H1 (cell line): ENCODE data around the gene C19orf85. TPM values are rescaled to one million over a fixed set of nuclear protein-coding genes. Genes with fewer than 3 reads are reported as not detected.

ENCODE experiments used
- CBX5 ChIP-seq: fragments of 300-800, 300-1000 bp; sonication (generic); IDR thresholded peaks from 2 replicates; pipeline ENCODE4 v1.7.1; 2016; ENCODE audit warnings: antibody characterized with exemption, low read length, low read depth
- CHD7 ChIP-seq: fragments of 300-600 bp; sonication (generic); IDR thresholded peaks from 2 replicates; pipeline ENCODE4 v1.7.1; 2012; ENCODE audit warnings: low read length, moderate library complexity, mild to moderate bottlenecking, inconsistent platforms; ENCODE audit not compliant: insufficient replicate concordance
- MAFK ChIP-seq: IDR thresholded peaks from 2 replicates; pipeline ENCODE4 v1.6.1; 2012; ENCODE audit warnings: low read depth, mild to moderate bottlenecking, improper control_type of control experiment, low read length
- POLR2A ChIP-seq, 2 experiments: IDR thresholded peaks; 1 replicate in 1 of 2; 2 replicates in 1 of 2; pipeline ENCODE4 v1.6.1; 2011; ENCODE audit warnings: low read depth in 2 of 2, low read length in 2 of 2, mild to moderate bottlenecking in 2 of 2; ENCODE audit errors: control extremely low read depth in 1 of 2
- SAP30 ChIP-seq: fragments of 300-600 bp; sonication (generic); IDR thresholded peaks from 2 replicates; pipeline ENCODE4 v1.7.1; 2012; ENCODE audit warnings: low read length, moderate library complexity, mild to moderate bottlenecking, inconsistent platforms; ENCODE audit not compliant: insufficient read depth, insufficient replicate concordance
- SIX5 ChIP-seq: IDR thresholded peaks from 2 replicates; pipeline ENCODE4 v1.6.1; 2011; ENCODE audit warnings: mild to moderate bottlenecking, low read depth, low read length
- SP4 ChIP-seq: IDR thresholded peaks from 2 replicates; pipeline ENCODE4 v1.6.1; 2012; ENCODE audit warnings: low read length, inconsistent platforms
- TCF12 ChIP-seq: IDR thresholded peaks from 2 replicates; pipeline ENCODE4 v1.6.1; 2011; ENCODE audit warnings: low read depth, mild to moderate bottlenecking, low read length
- polyA plus RNA-seq, 7 experiments: library from polyadenylated mRNA; depleted of rRNA in 3 of 7; stranded (reverse) in 5 of 7; unstranded in 2 of 7; fragments of >200 nt in 5 of 7; fragments of 200-250 nt in 2 of 7; gene quantifications; 1 replicate in 5 of 7; 2 replicates in 1 of 7; 4 replicates in 1 of 7; pipeline versions ENCODE4 v1.2.1 to v1.2.3, GENCODE V29; 2011 to 2013; ENCODE audit warnings: missing spikeins in 2 of 7, mixed read lengths in 2 of 7
- total RNA-seq: library from RNA; stranded (reverse); fragmentation: NEBNext Ultra II Directional; extraction: Animal tissue kit (Norgen Biotek cat#: 25700); gene quantifications from 2 replicates; pipeline ENCODE4 v1.2.1, GENCODE V29; 2021

Gene C19orf85
- total and polyA plus RNA-seq, 2 of the 8 experiments (the other 6 are each of a cell fraction or from before 2014, with no cell fraction given), result 2.2 to 3.2 TPM

- no peak for TF ChIP-seq CHD7
- no peak for TF ChIP-seq SIX5
- no peak for TF ChIP-seq TCF12
- TF ChIP-seq POLR2A (IDR thresholded peaks at IDR 0.05; ENCODE audit: control extremely low read depth in 1 of 2, low read depth in 2 of 2, low read length in 2 of 2), result no peak
- no peak for TF ChIP-seq CBX5
- no peak for TF ChIP-seq MAFK
- TF ChIP-seq SP4, result no peak
- TF ChIP-seq SAP30, result no peak
Observed at GRCh38 chr19:55486043-55486970, 21.8 kb upstream of the C19orf85 start (continued).
